ENCODE measurements around the gene PRR23A. TPM values are rescaled to one million over a fixed set of nuclear protein-coding genes. Genes with fewer than 3 reads are reported as not detected.
"Not testable (repeated sequence)": the region's sequence is repeated elsewhere in the genome, so short reads cannot be mapped to it uniquely, and the experiment has no call there.

Gene PRR23A
- total and polyA plus RNA-seq, 2 of the 8 experiments (the other 6 are each of a cell fraction or from before 2014, with no cell fraction given) = not detected

DNA sequence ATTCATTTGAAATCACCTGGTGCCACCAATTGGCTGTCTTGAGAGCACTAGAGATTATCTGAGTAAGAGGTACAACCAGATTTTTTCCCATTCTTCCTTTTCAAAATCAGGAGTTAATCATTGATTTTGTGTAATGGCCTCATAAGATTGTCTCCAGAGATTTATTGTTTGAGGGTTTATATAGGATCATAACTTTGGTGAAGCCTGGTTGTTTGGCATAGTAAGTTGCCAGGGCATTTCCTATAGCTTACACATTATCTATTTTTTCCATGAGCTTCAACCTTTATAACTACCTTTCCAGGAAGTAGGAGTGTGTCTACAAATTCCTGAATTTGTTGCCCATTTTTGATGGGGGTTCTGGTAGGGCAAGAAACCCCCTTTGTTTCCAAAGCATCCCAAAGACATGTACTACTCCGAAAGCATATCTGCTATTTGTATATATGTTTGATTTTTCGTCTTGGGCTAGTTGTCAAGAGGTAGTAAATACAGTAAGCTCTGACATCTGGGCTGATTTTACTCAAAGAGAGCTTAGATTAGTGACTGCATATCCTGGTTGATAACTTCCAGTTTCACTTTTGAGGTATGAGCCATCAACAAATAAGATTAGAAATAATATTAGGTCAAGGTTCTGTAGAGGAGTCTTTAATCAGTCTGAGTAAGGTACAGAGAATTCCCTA, 26.4 kb upstream of the PRR23A start (continued):
- no peak for TF ChIP-seq RAD21 (IDR thresholded peaks at IDR 0.05 in 1 of 2, conservative IDR thresholded peaks at IDR 0.05 in 1 of 2; ENCODE audit: low read depth in 2 of 2, low read length in 2 of 2)
- TF ChIP-seq, protein P1, sequence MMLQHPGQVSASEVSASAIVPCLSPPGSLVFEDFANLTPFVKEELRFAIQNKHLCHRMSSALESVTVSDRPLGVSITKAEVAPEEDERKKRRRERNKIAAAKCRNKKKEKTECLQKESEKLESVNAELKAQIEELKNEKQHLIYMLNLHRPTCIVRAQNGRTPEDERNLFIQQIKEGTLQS (IDR thresholded peaks at IDR 0.05; ENCODE audit: insufficient read depth, low read depth, low read length) = no peak
- no peak for TF ChIP-seq CTBP2 (IDR thresholded peaks at IDR 0.05; ENCODE audit: borderline replicate concordance, insufficient read depth, insufficient read length, low read length)
- no peak for TF ChIP-seq FOSL1 (IDR thresholded peaks at IDR 0.05; ENCODE audit: insufficient read depth, low read depth, low read length)
- no peak for TF ChIP-seq SUZ12 (IDR thresholded peaks at IDR 0.05; ENCODE audit: low read length)

DNA sequence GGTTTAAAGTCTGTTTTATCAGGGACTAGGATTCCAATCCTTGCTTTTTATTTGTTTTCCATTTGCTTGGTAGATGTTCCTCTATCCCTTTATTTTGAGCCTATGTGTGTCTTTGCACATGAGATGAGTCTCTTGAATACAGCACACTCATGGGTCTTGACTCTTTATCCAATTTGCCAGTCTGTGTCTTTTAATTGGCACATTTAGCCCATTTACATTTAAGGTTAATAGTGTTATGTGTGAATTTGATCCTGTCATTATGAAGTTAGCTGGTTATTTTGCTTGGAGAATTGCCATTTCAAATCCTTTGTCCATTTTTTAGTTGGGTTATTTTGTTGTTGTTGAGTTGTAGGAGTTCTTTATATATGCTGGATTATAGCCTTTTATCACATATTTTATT, 24.5 kb upstream of the PRR23A start:
- H4K91ac ChIP-seq (replicated peaks; ENCODE audit: insufficient read length, low read length); H2BK15ac ChIP-seq (ENCODE audit: low read length); H2BK20ac ChIP-seq (ENCODE audit: low read length); H4K5ac ChIP-seq (ENCODE audit: insufficient read length, low read depth, low read length); H3K27me3 ChIP-seq (replicated peaks in 1 of 4; ENCODE audit: control insufficient read depth in 3 of 4, extremely low read depth in 1 of 4, insufficient read depth in 3 of 4, low read length in 3 of 4); H3K79me2 ChIP-seq (ENCODE audit: control insufficient read depth in 1 of 2, insufficient read depth in 2 of 2, low read length in 2 of 2); H2BK12ac ChIP-seq (ENCODE audit: low read depth, low read length); H3K9ac ChIP-seq (replicated peaks in 1 of 4; ENCODE audit: extremely low read depth in 1 of 4, low read depth in 3 of 4, low read length in 3 of 4); DNase-seq (ENCODE audit: low read depth in 1 of 2, low spot score in 2 of 2); H3K9me3 ChIP-seq (ENCODE audit: insufficient read depth in 2 of 2, low read depth in 1 of 2, low read length in 1 of 2); H2BK5ac ChIP-seq (ENCODE audit: low read depth, low read length); FAIRE-seq; H3K4me1 ChIP-seq (replicated peaks in 1 of 4; ENCODE audit: control insufficient read depth in 3 of 4, insufficient read depth in 4 of 4, low read length in 3 of 4); H3K23me2 ChIP-seq (ENCODE audit: low read depth, low read length); H3K36me3 ChIP-seq (ENCODE audit: control insufficient read depth in 2 of 4, insufficient read depth in 4 of 4, low read length in 3 of 4); H3K14ac ChIP-seq (ENCODE audit: insufficient read length); H4K20me1 ChIP-seq (replicated peaks in 1 of 2; ENCODE audit: control insufficient read depth in 1 of 2, insufficient read depth in 2 of 2, low read length in 2 of 2); CTCF ChIA-PET (ENCODE audit: partially characterized antibody); H2AK5ac ChIP-seq (ENCODE audit: low read depth, low read length); H3K27ac ChIP-seq (ENCODE audit: low read depth, low read length); H3K4ac ChIP-seq (replicated peaks; ENCODE audit: insufficient read length, low read depth, low read length); H2BK120ac ChIP-seq (replicated peaks; ENCODE audit: low read depth, low read length); H3K23ac ChIP-seq (ENCODE audit: insufficient read length); H3K56ac ChIP-seq (replicated peaks; ENCODE audit: insufficient read length, low read depth, low read length); H3K4me3 ChIP-seq (ENCODE audit: extremely low read depth in 1 of 4, insufficient read depth in 2 of 4, low read depth in 3 of 4, low read length in 4 of 4); H3K18ac ChIP-seq (ENCODE audit: extremely low read depth, low read length); H3K4me2 ChIP-seq (ENCODE audit: insufficient read depth in 1 of 2, low read depth in 2 of 2, low read length in 2 of 2); H4K8ac ChIP-seq (ENCODE audit: extremely low read depth, insufficient read depth, low read length); H3K79me1 ChIP-seq (ENCODE audit: low read depth, low read length); H2AFZ ChIP-seq (ENCODE audit: low read length); POLR2A ChIA-PET (ENCODE audit: partially characterized antibody): not testable (repeated sequence)

Data from H1 (cell line).